B cell (primary cell): ENCODE measurements around the gene PRKCB. TPM values are rescaled to one million over a fixed set of nuclear protein-coding genes. Genes with fewer than 3 reads are reported as not detected.
A peak's percentile ranks its signal among the peaks of the same experiment; 100 is the strongest.

Source experiments
- ATAC-seq: fragments of 200-7000 bp; cut with Tn5 transposase; one replicate; pipeline ENCODE4 v1.10.0; 2021; ENCODE audit warnings: low read depth, mild to moderate bottlenecking, moderate number of reproducible peaks, moderate library complexity
- CTCF ChIA-PET: fragments of 350-600 bp; sonication (Branson Sonifier 250); formaldehyde crosslinking; loops from one replicate; lab custom pipeline; 2021; ENCODE audit warnings: antibody characterized with exemption, inconsistent platforms; lab: Charles Lee
- POLR2A ChIA-PET: fragments of 350-600 bp; sonication (Branson Sonifier 250); formaldehyde crosslinking; loops from one replicate; lab custom pipeline; 2021; ENCODE audit warnings: antibody characterized with exemption; lab: Charles Lee
- DNase-seq: peaks from one replicate; pipeline ENCODE4 v3.0.0; 2013
- H2AFZ ChIP-seq: 2 replicates; pipeline ENCODE4 v1.6.1; 2012; ENCODE audit warnings: mild to moderate bottlenecking, low read depth, low read length; ENCODE audit not compliant: insufficient read depth, poor library complexity, severe bottlenecking
- H3K27ac ChIP-seq, 2 donors: 1 replicate in 1 of 2; 2 replicates in 1 of 2; pipeline ENCODE4 v1.5.1; 2012 to 2013; ENCODE audit warnings: low read length in 2 of 2, mild to moderate bottlenecking in 2 of 2, moderate library complexity in 1 of 2
- H3K27me3 ChIP-seq, 4 experiments: fragments of 200-600 bp in 1 of 4; sonication (generic) in 1 of 4; replicated peaks in 1 of 4; 1 replicate in 2 of 4; 2 replicates in 2 of 4; pipeline versions ENCODE4 v1.6.1 to v1.7.0; 2013 to 2016; ENCODE audit warnings: low read length in 3 of 4, mild to moderate bottlenecking in 2 of 4, mixed read lengths in 1 of 4, moderate library complexity in 1 of 4; ENCODE audit not compliant: insufficient read depth in 4 of 4, control insufficient read depth in 3 of 4; ENCODE audit errors: control extremely low read depth in 1 of 4
- H3K36me3 ChIP-seq, 2 experiments: replicated peaks in 1 of 2; 1 replicate in 1 of 2; 2 replicates in 1 of 2; pipeline versions ENCODE4 v1.6.1 to v1.7.1; 2013; ENCODE audit warnings: low read length in 1 of 2; ENCODE audit not compliant: insufficient read depth in 2 of 2, control insufficient read depth in 1 of 2; ENCODE audit errors: control extremely low read depth in 1 of 2, extremely low read depth in 1 of 2
- H3K4me1 ChIP-seq, 2 donors: fragments of 200-600 bp in 1 of 2; sonication (generic) in 1 of 2; 1 replicate in 1 of 2; 2 replicates in 1 of 2; pipeline versions ENCODE4 v1.5.1 to v1.6.1; 2013 to 2017; ENCODE audit warnings: low read length in 2 of 2; ENCODE audit not compliant: control insufficient read depth in 2 of 2, insufficient read depth in 2 of 2
- H3K4me2 ChIP-seq: replicated peaks from 2 replicates; pipeline ENCODE3; 2012; ENCODE audit warnings: mild to moderate bottlenecking, low read depth, low read length; ENCODE audit not compliant: poor library complexity, severe bottlenecking
- H3K4me3 ChIP-seq, 5 experiments: fragments of 200-600 bp in 1 of 5; sonication (generic) in 1 of 5; 1 replicate in 3 of 5; 2 replicates in 2 of 5; pipeline versions ENCODE4 v1.5.1 to v1.7.0; 2011 to 2016; ENCODE audit warnings: low read length in 4 of 5, mild to moderate bottlenecking in 4 of 5, low read depth in 2 of 5, control low read depth in 1 of 5, moderate library complexity in 1 of 5; ENCODE audit not compliant: insufficient read depth in 1 of 5; ENCODE audit errors: control extremely low read depth in 1 of 5, extremely low read depth in 1 of 5
- H3K79me2 ChIP-seq: fragments of 200-600 bp; sonication (generic); one replicate; pipeline ENCODE4 v1.6.0; 2016; ENCODE audit warnings: low read length; ENCODE audit not compliant: control insufficient read depth, insufficient read depth
- H3K9ac ChIP-seq: fragments of 200-600 bp; sonication (generic); 2 replicates; pipeline ENCODE4 v1.6.1; 2017; ENCODE audit warnings: mild to moderate bottlenecking, low read length, moderate library complexity
- H3K9me3 ChIP-seq, 3 donors: one replicate each; pipeline versions ENCODE4 v1.6.1 to v1.7.1; 2013; ENCODE audit warnings: low read length in 2 of 3; ENCODE audit not compliant: control insufficient read depth in 2 of 3, insufficient read depth in 1 of 3; ENCODE audit errors: control extremely low read depth in 1 of 3
- H4K20me1 ChIP-seq: 2 replicates; pipeline ENCODE4 v1.6.0; 2012; ENCODE audit warnings: mild to moderate bottlenecking, low read length; ENCODE audit not compliant: insufficient read depth, control insufficient read depth, poor library complexity, severe bottlenecking
- H3K27ac Mint-ChIP-seq: one replicate; pipeline ENCODE4 v1.8.0; 2021; ENCODE audit warnings: mixed read lengths
- H3K27me3 Mint-ChIP-seq: one replicate; pipeline ENCODE4 v1.8.0; 2021; ENCODE audit warnings: mixed read lengths
- H3K4me1 Mint-ChIP-seq: one replicate; pipeline ENCODE4 v1.8.0; 2021; ENCODE audit warnings: mixed read lengths
- H3K4me3 Mint-ChIP-seq: one replicate; pipeline ENCODE4 v1.8.0; 2021; ENCODE audit warnings: mixed read lengths
- H3K9me3 Mint-ChIP-seq: one replicate; pipeline ENCODE4 v1.8.0; 2022; ENCODE audit warnings: mixed read lengths; ENCODE audit not compliant: insufficient read depth
- EZH2 ChIP-seq: IDR thresholded peaks from 2 replicates; pipeline ENCODE4 v1.6.1; 2012; ENCODE audit warnings: borderline replicate concordance, low read depth, mild to moderate bottlenecking, moderate library complexity, low read length; ENCODE audit not compliant: insufficient read depth, poor library complexity, severe bottlenecking
- WGBS: methylation state at CpG from one replicate; pipeline ENCODE4 v1.1.5; 2013; ENCODE audit warnings: missing lambda C conversion rate; ENCODE audit not compliant: insufficient coverage; 5-methylcytosine and 5-hydroxymethylcytosine counted together
- intact Hi-C: fragments of 100-400 bp; cut with micrococcal nuclease; formaldehyde crosslinking; loops from one replicate; pipeline ENCODE4 v1.10.0; 2022
- polyA plus RNA-seq: library from polyadenylated mRNA; depleted of rRNA; stranded (reverse); fragments of >200 nt; gene quantifications from 2 replicates; pipeline ENCODE4 v1.2.3, GENCODE V29; 2012
- total RNA-seq, 2 donors: library from RNA; stranded (reverse); fragments of 120-200 nt in 1 of 2; gene quantifications; 1 replicate in 1 of 2; 2 replicates in 1 of 2; pipeline versions ENCODE4 v1.2.3 to v1.2.4, GENCODE V29; 2013 to 2022
- TF ChIP-seq, protein P1 (sequence below): fragments of 200-600 bp; IDR thresholded peaks from one replicate; pipeline ENCODE4 v1.8.0; 2022; ENCODE audit warnings: antibody characterized with exemption, mild to moderate bottlenecking

Gene PRKCB
- total and polyA plus RNA-seq, 2 donors (not counting 1 experiment from before 2014, with no cell fraction given): 106 to 373 TPM

DNA sequence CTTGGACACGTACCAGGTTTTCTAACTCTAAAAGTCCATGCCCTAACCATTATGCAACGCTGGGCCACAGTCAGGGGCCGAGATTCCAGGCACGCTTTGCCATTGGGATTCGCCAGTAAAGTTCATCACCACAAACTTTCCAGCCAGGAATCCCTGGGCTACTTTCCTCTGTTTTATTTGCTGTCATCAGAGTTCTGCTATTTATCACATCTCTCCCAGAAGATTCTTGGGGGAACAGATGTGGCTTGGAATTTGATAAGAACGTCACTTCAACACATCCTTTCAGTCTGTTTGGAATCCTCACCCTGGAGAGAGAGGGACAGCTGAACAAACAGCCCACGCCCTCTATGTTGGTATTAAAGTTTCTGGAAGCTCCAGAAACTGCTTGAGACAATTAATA is 310.7 kb downstream of the PRKCB start:
- Histone ChIP-seq H4K20me1 (peaks cover 89% of the 10 kb centered on the region), H2AFZ (no peak overlapping the region), H3K27me3 (no peaks in the 10 kb centered on the region), H3K9me3 (no peaks in the 10 kb centered on the region), H3K4me3 (no peak overlapping the region), H3K4me1 (peaks cover 0 to 8% of the 10 kb centered on the region in 2 donors), H3K79me2 (peaks cover 42% of the 10 kb centered on the region), H3K4me2 (no peak overlapping the region), H3K36me3 (peaks cover 0 to 72% of the 10 kb centered on the region in 2 experiments), H3K9ac (no peak overlapping the region), H3K27ac (no peak overlapping the region)
- ChIA-PET POLR2A (no interaction called here), CTCF (interaction anchor here (0.6 kb wide), 1 partner anchor 104 kb away, joined by 3 read pairs; no protein-coding TSS in a partner anchor)
- Mint-ChIP-seq H3K27ac (no peak overlapping the region), H3K4me1 (peaks cover 23% of the 10 kb centered on the region), H3K9me3 (no peaks in the 10 kb centered on the region), H3K27me3 (no peaks in the 10 kb centered on the region), H3K4me3 (no peak overlapping the region)
- ATAC-seq: no peak
- 98% methylated on average over 5 of the region's 7 CpGs for WGBS
- TF ChIP-seq, protein P1, sequence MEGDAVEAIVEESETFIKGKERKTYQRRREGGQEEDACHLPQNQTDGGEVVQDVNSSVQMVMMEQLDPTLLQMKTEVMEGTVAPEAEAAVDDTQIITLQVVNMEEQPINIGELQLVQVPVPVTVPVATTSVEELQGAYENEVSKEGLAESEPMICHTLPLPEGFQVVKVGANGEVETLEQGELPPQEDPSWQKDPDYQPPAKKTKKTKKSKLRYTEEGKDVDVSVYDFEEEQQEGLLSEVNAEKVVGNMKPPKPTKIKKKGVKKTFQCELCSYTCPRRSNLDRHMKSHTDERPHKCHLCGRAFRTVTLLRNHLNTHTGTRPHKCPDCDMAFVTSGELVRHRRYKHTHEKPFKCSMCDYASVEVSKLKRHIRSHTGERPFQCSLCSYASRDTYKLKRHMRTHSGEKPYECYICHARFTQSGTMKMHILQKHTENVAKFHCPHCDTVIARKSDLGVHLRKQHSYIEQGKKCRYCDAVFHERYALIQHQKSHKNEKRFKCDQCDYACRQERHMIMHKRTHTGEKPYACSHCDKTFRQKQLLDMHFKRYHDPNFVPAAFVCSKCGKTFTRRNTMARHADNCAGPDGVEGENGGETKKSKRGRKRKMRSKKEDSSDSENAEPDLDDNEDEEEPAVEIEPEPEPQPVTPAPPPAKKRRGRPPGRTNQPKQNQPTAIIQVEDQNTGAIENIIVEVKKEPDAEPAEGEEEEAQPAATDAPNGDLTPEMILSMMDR: no peak
- TF ChIP-seq EZH2: no peak
- no peak for DNase-seq
- intact Hi-C loops: no loop called here

DNA sequence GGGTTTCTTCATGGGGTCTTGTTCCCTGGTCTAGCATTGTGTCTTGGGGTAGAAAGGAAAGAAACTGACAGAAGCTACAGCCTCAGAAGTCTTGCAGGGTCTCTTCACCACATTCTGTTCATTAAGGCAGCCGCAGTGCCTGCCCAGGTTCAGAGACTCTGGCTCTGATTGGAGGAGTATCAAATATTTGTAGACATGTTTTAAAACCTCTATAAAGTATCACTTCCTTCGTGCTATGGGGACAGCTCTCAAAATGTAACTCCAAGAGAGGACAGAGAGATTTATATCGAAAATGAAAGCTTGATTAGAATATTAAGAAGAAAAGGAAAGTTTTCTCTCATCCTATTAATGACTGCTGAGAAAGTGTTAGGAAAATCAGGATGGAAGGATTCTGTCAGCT is 313.3 kb downstream of the PRKCB start:
- TF ChIP-seq EZH2: no peak
- TF ChIP-seq, protein P1: no peak
- DNase-seq: no peak
- no peak for ATAC-seq
- Histone ChIP-seq H3K79me2 (peaks cover 45% of the 10 kb centered on the region), H3K4me1 (peaks cover 0 to 8% of the 10 kb centered on the region in 2 donors), H3K36me3 (peaks cover 0 to 79% of the 10 kb centered on the region in 2 experiments), H2AFZ (no peak overlapping the region), H3K4me3 (no peak overlapping the region), H3K9me3 (no peaks in the 10 kb centered on the region), H4K20me1 (peaks cover 90% of the 10 kb centered on the region), H3K27me3 (no peaks in the 10 kb centered on the region), H3K27ac (peak overlapping the region in 1 of 2 donors; percentile 20), H3K9ac (no peak overlapping the region), H3K4me2 (no peak overlapping the region)
- Mint-ChIP-seq H3K27ac (peak overlapping the region; percentile 85), H3K9me3 (no peaks in the 10 kb centered on the region), H3K4me1 (peaks cover 23% of the 10 kb centered on the region), H3K27me3 (no peaks in the 10 kb centered on the region), H3K4me3 (no peak overlapping the region)
- ChIA-PET CTCF (interaction anchor here (1.2 to 2.9 kb wide), 2 partner anchors 78 to 139 kb away, joined by 4 to 7 read pairs; no protein-coding TSS in a partner anchor), POLR2A (interaction anchor here (0.6 kb wide), 1 partner anchor 758 kb away, joined by 3 read pairs; no protein-coding TSS in a partner anchor)
- intact Hi-C loops: no loop called here
- no CpG with 5 or more reads among the region's 3 CpGs for WGBS
